Measurements from ENCODE around the gene DHRS4L2.
"Not testable (repeated sequence)": the region's sequence is repeated elsewhere in the genome, so short reads cannot be mapped to it uniquely, and the experiment has no call there.

Gene DHRS4L2

DNA sequence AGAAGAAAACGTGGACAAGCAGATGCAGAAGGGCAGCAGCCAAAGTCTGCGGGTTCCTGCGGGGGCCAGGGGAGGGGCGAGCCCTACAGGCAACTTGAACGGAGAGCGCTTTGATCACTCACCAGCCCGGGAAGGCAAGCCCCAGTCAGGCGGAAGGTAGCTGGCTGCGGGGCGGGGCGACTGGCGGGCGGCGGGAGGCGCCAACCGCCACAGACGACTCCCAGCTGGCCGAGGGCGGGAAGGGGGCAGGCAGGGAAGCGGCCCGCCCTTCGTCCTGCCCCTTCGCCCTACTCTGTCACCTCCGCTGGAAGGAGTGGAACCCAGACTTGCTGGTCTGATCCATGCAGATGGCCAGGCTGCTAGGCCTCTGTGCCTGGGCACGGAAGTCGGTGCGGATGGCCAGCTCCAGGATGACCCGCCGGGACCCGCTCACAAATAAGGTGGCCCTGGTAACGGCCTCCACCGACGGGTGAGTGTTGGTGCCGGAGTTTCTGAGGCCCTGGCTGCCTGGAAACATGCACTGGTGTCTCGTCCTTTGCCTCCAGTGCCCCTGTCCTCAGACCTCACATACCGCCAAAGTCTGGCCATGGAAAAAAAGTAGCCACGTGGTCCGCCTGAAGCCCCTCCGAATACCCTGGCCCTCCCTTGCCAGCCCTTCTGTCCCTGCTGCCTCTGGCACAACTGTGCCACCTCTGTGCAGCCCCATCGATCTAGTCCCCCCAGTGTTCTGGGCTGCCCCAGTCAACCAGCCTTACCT, at the start of gene DHRS4L2:
TSS of gene DHRS4L2 (plus strand) at position 323 of the 757 bp plus-strand sequence. CDS start at position 342, 19 bp downstream.
- H3K36me3 ChIP-seq; DNase-seq; H3K27me3 ChIP-seq (ENCODE audit: insufficient read depth, low read depth, severe bottlenecking); H3K9me3 ChIP-seq (ENCODE audit: severe bottlenecking); H3K27ac ChIP-seq; H3K4me3 ChIP-seq (ENCODE audit: low read depth, low read length): not testable (repeated sequence)

DNA sequence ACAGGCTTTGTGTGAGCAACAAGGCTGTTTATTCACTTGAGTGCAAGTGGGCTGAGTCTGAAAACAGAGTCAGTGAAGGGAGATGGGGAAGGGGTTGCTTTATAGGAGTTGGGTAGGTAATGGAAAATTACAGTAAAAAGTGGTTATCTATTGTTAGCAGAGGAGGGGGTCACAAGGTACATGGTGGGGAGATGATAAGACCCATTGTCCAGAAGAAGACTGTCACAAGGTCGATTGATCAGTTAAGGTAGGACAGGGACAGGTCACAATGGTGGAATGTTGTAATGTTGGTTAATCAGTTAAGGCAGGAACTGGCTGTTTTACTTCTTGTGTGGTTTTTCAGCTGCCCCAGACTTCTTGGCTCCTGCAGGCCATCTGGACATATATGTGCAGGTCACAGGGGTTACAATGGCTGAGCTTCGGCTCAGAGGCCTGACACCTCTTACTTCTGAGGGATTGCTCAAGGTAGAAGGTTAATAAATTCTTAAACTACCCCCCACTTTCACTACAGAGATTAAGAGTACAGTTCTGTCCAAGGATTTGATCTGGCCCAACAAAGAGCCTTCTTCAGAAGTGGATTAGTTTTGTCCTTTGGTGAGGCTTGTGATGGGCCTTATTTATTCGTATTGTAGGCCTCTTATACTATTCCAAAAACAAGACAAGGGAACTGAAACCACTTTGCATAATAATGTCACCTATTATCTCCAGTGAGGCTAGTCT, 49.0 kb upstream of the DHRS4L2 start:
- Histone ChIP-seq H3K4me3 (ENCODE audit: low read depth, low read length) (no peak overlapping the region), H3K9me3 (ENCODE audit: severe bottlenecking) (no peaks in the 10 kb centered on the region), H3K27ac (no peak overlapping the region), H3K36me3 (no peaks in the 10 kb centered on the region), H3K27me3 (ENCODE audit: insufficient read depth, low read depth, severe bottlenecking) (no peaks in the 10 kb centered on the region)
- TF ChIP-seq, protein P1, sequence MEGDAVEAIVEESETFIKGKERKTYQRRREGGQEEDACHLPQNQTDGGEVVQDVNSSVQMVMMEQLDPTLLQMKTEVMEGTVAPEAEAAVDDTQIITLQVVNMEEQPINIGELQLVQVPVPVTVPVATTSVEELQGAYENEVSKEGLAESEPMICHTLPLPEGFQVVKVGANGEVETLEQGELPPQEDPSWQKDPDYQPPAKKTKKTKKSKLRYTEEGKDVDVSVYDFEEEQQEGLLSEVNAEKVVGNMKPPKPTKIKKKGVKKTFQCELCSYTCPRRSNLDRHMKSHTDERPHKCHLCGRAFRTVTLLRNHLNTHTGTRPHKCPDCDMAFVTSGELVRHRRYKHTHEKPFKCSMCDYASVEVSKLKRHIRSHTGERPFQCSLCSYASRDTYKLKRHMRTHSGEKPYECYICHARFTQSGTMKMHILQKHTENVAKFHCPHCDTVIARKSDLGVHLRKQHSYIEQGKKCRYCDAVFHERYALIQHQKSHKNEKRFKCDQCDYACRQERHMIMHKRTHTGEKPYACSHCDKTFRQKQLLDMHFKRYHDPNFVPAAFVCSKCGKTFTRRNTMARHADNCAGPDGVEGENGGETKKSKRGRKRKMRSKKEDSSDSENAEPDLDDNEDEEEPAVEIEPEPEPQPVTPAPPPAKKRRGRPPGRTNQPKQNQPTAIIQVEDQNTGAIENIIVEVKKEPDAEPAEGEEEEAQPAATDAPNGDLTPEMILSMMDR (IDR thresholded peaks at IDR 0.05; ENCODE audit: low read depth, low read length), result no peak
- no peak for DNase-seq

DNA sequence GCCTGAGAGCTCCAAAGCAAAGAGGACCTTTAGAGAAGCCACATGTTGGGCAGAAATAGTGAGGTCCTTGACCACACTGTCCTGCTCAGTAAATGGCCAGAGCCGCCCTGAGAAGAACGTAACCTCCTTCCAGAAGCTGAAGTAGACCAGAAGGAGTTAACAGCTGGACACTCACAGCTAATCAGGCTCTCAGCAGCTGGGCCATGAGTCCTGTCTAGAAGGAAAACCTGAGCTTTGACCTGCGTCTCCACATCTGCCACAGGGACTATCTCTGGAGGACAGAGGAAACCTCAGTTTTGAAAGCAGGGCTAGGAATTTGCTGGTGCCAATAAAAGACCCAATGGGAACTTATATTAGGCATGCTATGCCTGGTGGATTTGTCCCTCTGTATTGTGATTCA, 47.5 kb upstream of the DHRS4L2 start:
- no peaks in the 10 kb centered on the region for H3K9me3 ChIP-seq (ENCODE audit: severe bottlenecking)
- no peaks in the 10 kb centered on the region for H3K36me3 ChIP-seq
- TF ChIP-seq, protein P1 (IDR thresholded peaks at IDR 0.05; ENCODE audit: low read depth, low read length), result no peak
- no peak overlapping the region for H3K4me3 ChIP-seq (ENCODE audit: low read depth, low read length)
- no peak overlapping the region for H3K27ac ChIP-seq
- DNase-seq, result no peak
- H3K27me3 ChIP-seq (ENCODE audit: insufficient read depth, low read depth, severe bottlenecking), result no peaks in the 10 kb centered on the region

DNA sequence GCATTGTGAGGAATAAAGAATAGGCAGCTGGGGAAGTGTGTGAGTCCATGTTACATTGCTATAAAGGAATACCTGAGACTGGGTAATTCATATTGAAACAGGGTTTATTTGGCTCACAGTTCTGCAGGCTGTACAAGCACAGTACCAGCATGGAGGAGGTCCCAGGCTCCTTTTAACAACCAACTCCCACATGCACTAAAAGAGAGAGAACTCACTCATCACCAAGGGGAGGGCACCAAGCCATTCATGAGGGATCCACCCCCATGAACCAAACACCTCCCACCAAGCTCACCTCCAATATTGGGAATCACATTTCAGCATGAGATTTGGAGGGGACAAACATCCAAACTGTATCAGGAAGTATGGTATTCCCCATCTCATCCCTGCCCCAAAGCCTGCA, 47.1 kb upstream of the DHRS4L2 start:
- Histone ChIP-seq H3K27me3 (ENCODE audit: insufficient read depth, low read depth, severe bottlenecking) (no peaks in the 10 kb centered on the region), H3K4me3 (ENCODE audit: low read depth, low read length) (no peak overlapping the region), H3K27ac (no peak overlapping the region), H3K36me3 (no peaks in the 10 kb centered on the region), H3K9me3 (ENCODE audit: severe bottlenecking) (no peaks in the 10 kb centered on the region)
- no peak for DNase-seq
- TF ChIP-seq, protein P1 (IDR thresholded peaks at IDR 0.05; ENCODE audit: low read depth, low read length), result no peak

DNA sequence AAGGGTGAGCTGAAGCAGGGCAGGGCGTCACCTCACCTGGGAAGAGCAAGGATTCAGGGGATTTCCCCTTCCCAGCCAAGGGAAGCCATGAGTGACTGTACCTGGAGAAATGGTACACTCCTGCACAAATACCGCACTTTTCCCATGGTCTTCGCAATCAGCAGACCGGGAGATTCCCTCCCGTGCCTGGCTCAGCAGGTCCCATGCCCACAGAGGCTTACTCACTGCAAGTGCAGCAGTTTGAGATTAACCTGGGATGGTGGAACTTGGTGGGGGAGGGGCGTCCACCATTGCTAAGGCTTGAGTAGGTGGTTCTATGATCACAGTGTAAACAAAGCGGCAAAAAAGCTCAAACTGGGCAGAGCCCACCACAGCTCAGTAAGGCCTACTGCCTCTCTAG, 46.1 kb upstream of the DHRS4L2 start:
- no peak overlapping the region for H3K4me3 ChIP-seq (ENCODE audit: low read depth, low read length)
- no peaks in the 10 kb centered on the region for H3K36me3 ChIP-seq
- H3K27me3 ChIP-seq (ENCODE audit: insufficient read depth, low read depth, severe bottlenecking), result no peaks in the 10 kb centered on the region
- H3K27ac ChIP-seq, result no peak overlapping the region
- TF ChIP-seq, protein P1 (IDR thresholded peaks at IDR 0.05; ENCODE audit: low read depth, low read length), result no peak
- DNase-seq, result no peak
- H3K9me3 ChIP-seq (ENCODE audit: severe bottlenecking), result no peaks in the 10 kb centered on the region

DNA sequence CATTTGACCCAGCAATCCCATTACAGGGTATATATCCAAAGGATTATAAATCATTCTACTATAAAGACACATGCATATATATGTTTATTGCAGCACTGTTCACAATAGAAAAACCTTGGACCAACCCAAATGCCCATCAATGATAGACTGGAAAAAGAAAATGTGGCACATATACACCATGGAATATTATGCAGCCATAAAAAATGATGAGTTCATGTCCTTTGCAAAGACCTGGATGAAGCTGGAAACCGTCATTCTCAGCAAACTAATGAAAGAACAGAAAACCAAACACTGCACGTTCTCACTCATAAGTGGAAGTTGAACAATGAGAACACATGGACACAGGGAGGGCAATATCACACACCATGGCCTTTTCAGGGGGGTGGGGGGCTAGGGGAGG, 39.7 kb upstream of the DHRS4L2 start:
- H3K27ac ChIP-seq; H3K27me3 ChIP-seq (ENCODE audit: insufficient read depth, low read depth, severe bottlenecking); DNase-seq; H3K4me3 ChIP-seq (ENCODE audit: low read depth, low read length); H3K36me3 ChIP-seq; H3K9me3 ChIP-seq (ENCODE audit: severe bottlenecking): not testable (repeated sequence)
